ENCODE results near the gene CDH23. TPM values are rescaled to one million over a fixed set of nuclear protein-coding genes. Genes with fewer than 3 reads are reported as not detected.
A peak's percentile ranks its signal among the peaks of the same experiment; 100 is the strongest.

Gene CDH23
- total and polyA plus RNA-seq, 2 donors (not counting 1 experiment from before 2014, with no cell fraction given), result 0.37 to 0.89 TPM

- no peak for TF ChIP-seq EZH2 (IDR thresholded peaks at IDR 0.05; ENCODE audit: borderline replicate concordance, insufficient read depth, low read depth, low read length, poor library complexity, severe bottlenecking)
- no peak overlapping the region for H2AFZ ChIP-seq (ENCODE audit: insufficient read depth, low read depth, low read length, poor library complexity, severe bottlenecking)
- H3K4me3 ChIP-seq (ENCODE audit: control extremely low read depth in 1 of 5, extremely low read depth in 1 of 5, insufficient read depth in 1 of 5, low read depth in 2 of 5, low read length in 4 of 5), result no peak overlapping the region
- H3K9me3 ChIP-seq (ENCODE audit: control extremely low read depth in 1 of 3, control insufficient read depth in 2 of 3, insufficient read depth in 1 of 3, low read length in 2 of 3), result no peaks in the 10 kb centered on the region
- no peak overlapping the region for H3K4me2 ChIP-seq (replicated peaks; ENCODE audit: low read depth, low read length, poor library complexity, severe bottlenecking)
- Mint-ChIP-seq H3K27ac (peak overlapping the region; percentile 62), H3K9me3 (ENCODE audit: insufficient read depth) (no peaks in the 10 kb centered on the region), H3K4me1 (peaks cover 67% of the 10 kb centered on the region), H3K4me3 (no peak overlapping the region), H3K27me3 (no peaks in the 10 kb centered on the region)
- 80% methylated on average over 9 of the region's 11 CpGs for WGBS (ENCODE audit: insufficient coverage)
- H3K9ac ChIP-seq (ENCODE audit: low read length), result no peak overlapping the region
- peaks cover 25 to 65% of the 10 kb centered on the region in 2 donors for H3K4me1 ChIP-seq (ENCODE audit: control insufficient read depth in 2 of 2, insufficient read depth in 2 of 2, low read length in 2 of 2)
- DNase-seq, result no peak
- ChIA-PET POLR2A (interaction anchor here (0.8 to 1.3 kb wide), 2 partner anchors 9 to 36 kb away, joined by 3 to 4 read pairs; no protein-coding TSS in a partner anchor), CTCF (interaction anchor here (1.0 to 3.4 kb wide), 5 partner anchors 10 to 65 kb away, joined by 3 to 14 read pairs (median 4); partner anchors contain the start of gene VSIR)
- peaks cover 49% of the 10 kb centered on the region for H3K79me2 ChIP-seq (ENCODE audit: control insufficient read depth, insufficient read depth, low read length)
- no peak overlapping the region for H3K27ac ChIP-seq (ENCODE audit: low read length in 2 of 2)
- intact Hi-C loops (cut with micrococcal nuclease), result no loop called here
- H3K36me3 ChIP-seq (replicated peaks in 1 of 2; ENCODE audit: control extremely low read depth in 1 of 2, control insufficient read depth in 1 of 2, extremely low read depth in 1 of 2, insufficient read depth in 2 of 2, low read length in 1 of 2), result peaks cover 0 to 44% of the 10 kb centered on the region in 2 experiments
- H3K27me3 ChIP-seq (replicated peaks in 1 of 4; ENCODE audit: control extremely low read depth in 1 of 4, control insufficient read depth in 3 of 4, insufficient read depth in 4 of 4, low read length in 3 of 4), result no peaks in the 10 kb centered on the region
- no peaks in the 10 kb centered on the region for H4K20me1 ChIP-seq (ENCODE audit: control insufficient read depth, insufficient read depth, low read length, poor library complexity, severe bottlenecking)
- no peak for ATAC-seq (ENCODE audit: low read depth)
Observed at GRCh38 chr10:71763352-71764127, 366.8 kb downstream of the CDH23 start.

DNA sequence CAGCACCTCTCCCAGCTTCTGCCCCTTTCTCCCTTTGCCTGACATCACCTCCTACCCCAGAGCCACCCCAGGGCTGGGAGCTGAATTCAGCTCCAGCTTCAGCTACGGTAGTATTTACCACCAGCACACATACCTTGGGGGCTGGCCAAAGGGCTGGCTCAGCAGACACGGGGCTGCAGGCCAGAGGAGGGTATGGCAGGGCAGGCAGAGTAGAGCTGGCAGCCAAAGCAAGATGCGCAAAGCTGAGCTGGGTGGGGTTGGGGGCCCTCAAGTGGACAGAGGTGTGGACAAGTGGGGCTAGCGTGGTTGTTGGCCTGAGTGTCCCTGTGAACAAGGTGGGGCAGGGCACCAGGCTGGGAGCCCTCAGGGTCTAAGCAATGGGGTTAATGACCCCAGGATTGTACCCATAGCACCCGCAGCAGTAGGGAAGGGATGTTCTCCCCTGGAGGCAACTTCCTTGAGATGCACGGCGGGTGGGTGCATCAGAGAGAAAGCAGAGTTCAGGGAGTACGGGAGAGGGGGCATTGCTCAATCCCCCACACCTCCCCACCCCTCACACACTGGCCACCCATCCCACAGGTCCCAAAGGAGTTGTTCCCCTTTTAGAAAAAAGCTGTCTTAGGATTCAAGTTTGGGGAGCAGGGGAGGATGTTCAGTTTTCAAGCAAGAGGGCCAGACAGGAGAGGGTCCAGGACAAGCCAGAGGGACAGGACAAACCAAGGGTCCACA lies 368.6 kb downstream of the CDH23 start:
- H3K4me2 ChIP-seq (replicated peaks; ENCODE audit: low read depth, low read length, poor library complexity, severe bottlenecking), result no peak overlapping the region
- no peaks in the 10 kb centered on the region for H3K9me3 ChIP-seq (ENCODE audit: control extremely low read depth in 1 of 3, control insufficient read depth in 2 of 3, insufficient read depth in 1 of 3, low read length in 2 of 3)
- Mint-ChIP-seq H3K9me3 (ENCODE audit: insufficient read depth) (no peaks in the 10 kb centered on the region), H3K27ac (peak overlapping the region; percentile 77), H3K4me3 (peak overlapping the region; percentile 19), H3K4me1 (peaks cover 81% of the 10 kb centered on the region), H3K27me3 (no peaks in the 10 kb centered on the region)
- H3K4me1 ChIP-seq (ENCODE audit: control insufficient read depth in 2 of 2, insufficient read depth in 2 of 2, low read length in 2 of 2), result peaks cover 39 to 81% of the 10 kb centered on the region in 2 donors
- no peak overlapping the region for H3K4me3 ChIP-seq (ENCODE audit: control extremely low read depth in 1 of 5, extremely low read depth in 1 of 5, insufficient read depth in 1 of 5, low read depth in 2 of 5, low read length in 4 of 5)
- no peak for TF ChIP-seq EZH2 (IDR thresholded peaks at IDR 0.05; ENCODE audit: borderline replicate concordance, insufficient read depth, low read depth, low read length, poor library complexity, severe bottlenecking)
- TF ChIP-seq, protein P1, sequence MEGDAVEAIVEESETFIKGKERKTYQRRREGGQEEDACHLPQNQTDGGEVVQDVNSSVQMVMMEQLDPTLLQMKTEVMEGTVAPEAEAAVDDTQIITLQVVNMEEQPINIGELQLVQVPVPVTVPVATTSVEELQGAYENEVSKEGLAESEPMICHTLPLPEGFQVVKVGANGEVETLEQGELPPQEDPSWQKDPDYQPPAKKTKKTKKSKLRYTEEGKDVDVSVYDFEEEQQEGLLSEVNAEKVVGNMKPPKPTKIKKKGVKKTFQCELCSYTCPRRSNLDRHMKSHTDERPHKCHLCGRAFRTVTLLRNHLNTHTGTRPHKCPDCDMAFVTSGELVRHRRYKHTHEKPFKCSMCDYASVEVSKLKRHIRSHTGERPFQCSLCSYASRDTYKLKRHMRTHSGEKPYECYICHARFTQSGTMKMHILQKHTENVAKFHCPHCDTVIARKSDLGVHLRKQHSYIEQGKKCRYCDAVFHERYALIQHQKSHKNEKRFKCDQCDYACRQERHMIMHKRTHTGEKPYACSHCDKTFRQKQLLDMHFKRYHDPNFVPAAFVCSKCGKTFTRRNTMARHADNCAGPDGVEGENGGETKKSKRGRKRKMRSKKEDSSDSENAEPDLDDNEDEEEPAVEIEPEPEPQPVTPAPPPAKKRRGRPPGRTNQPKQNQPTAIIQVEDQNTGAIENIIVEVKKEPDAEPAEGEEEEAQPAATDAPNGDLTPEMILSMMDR (IDR thresholded peaks at IDR 0.05), result no peak
- intact Hi-C loops (cut with micrococcal nuclease), result loop anchor here (5.0 kb wide), 1 partner anchor 1618 kb away; the partner anchor contains the start of gene TYSND1
- ChIA-PET CTCF (interaction anchor here (0.5 to 3.4 kb wide), 3 partner anchors 8 to 493 kb away, joined by 3 to 14 read pairs (median 6); partner anchors contain the start of gene VSIR), POLR2A (interaction anchor here (0.6 to 2.1 kb wide), 2 partner anchors 10 to 836 kb away, joined by 4 to 7 read pairs; no protein-coding TSS in a partner anchor)
- H4K20me1 ChIP-seq (ENCODE audit: control insufficient read depth, insufficient read depth, low read length, poor library complexity, severe bottlenecking), result no peaks in the 10 kb centered on the region
- H3K27me3 ChIP-seq (replicated peaks in 1 of 4; ENCODE audit: control extremely low read depth in 1 of 4, control insufficient read depth in 3 of 4, insufficient read depth in 4 of 4, low read length in 3 of 4), result no peaks in the 10 kb centered on the region
- H3K79me2 ChIP-seq (ENCODE audit: control insufficient read depth, insufficient read depth, low read length), result peaks cover 60% of the 10 kb centered on the region
- WGBS (ENCODE audit: insufficient coverage), result 88% methylated on average over 3 of the region's 8 CpGs
- no peak overlapping the region for H2AFZ ChIP-seq (ENCODE audit: insufficient read depth, low read depth, low read length, poor library complexity, severe bottlenecking)
- no peak overlapping the region for H3K9ac ChIP-seq (ENCODE audit: low read length)
- H3K36me3 ChIP-seq (replicated peaks in 1 of 2; ENCODE audit: control extremely low read depth in 1 of 2, control insufficient read depth in 1 of 2, extremely low read depth in 1 of 2, insufficient read depth in 2 of 2, low read length in 1 of 2), result peaks cover 0 to 46% of the 10 kb centered on the region in 2 experiments
- no peak for ATAC-seq (ENCODE audit: low read depth)
- no peak for DNase-seq
- H3K27ac ChIP-seq (ENCODE audit: low read length in 2 of 2), result no peak overlapping the region
